Smooth muscle cell (in vitro differentiated cells): Measurements from ENCODE around the gene KCNK10. TPM values are rescaled to one million over a fixed set of nuclear protein-coding genes. Genes with fewer than 3 reads are reported as not detected.

Experiments
- DNase-seq: peaks from one replicate; lab custom pipeline; 2025; ENCODE audit not compliant: unreplicated experiment; lab: John Stamatoyannopoulos, UW
- H2AFZ ChIP-seq: fragments of 200-600 bp; sonication (generic); 2 replicates; pipeline ENCODE4 v1.6.0; 2016; ENCODE audit warnings: antibody characterized with exemption, low read depth, mild to moderate bottlenecking
- H3F3A ChIP-seq: fragments of 200-600 bp; sonication (generic); 2 replicates; pipeline ENCODE4 v1.6.0; 2017; ENCODE audit warnings: antibody characterized with exemption, low read depth
- H3K27ac ChIP-seq: fragments of 200-600 bp; sonication (generic); 2 replicates; pipeline ENCODE4 v1.5.1; 2016; ENCODE audit warnings: low read depth, mild to moderate bottlenecking
- H3K27me3 ChIP-seq: fragments of 200-600 bp; sonication (generic); 2 replicates; pipeline ENCODE4 v1.6.1; 2016; ENCODE audit warnings: low read depth, mild to moderate bottlenecking
- H3K36me3 ChIP-seq: fragments of 200-600 bp; sonication (generic); 2 replicates; pipeline ENCODE4 v1.5.1; 2016; ENCODE audit warnings: low read depth
- H3K4me1 ChIP-seq: fragments of 200-600 bp; sonication (generic); 2 replicates; pipeline ENCODE4 v1.5.1; 2016; ENCODE audit warnings: low read depth
- H3K4me2 ChIP-seq: fragments of 200-600 bp; sonication (generic); 2 replicates; pipeline ENCODE4 v1.6.0; 2016; ENCODE audit warnings: mild to moderate bottlenecking
- H3K4me3 ChIP-seq: fragments of 200-600 bp; sonication (generic); 2 replicates; pipeline ENCODE4 v1.5.1; 2016; ENCODE audit warnings: mild to moderate bottlenecking
- H3K79me2 ChIP-seq: fragments of 200-600 bp; sonication (generic); 2 replicates; pipeline ENCODE4 v1.6.0; 2016; ENCODE audit warnings: low read depth, mild to moderate bottlenecking
- H3K9ac ChIP-seq: fragments of 200-600 bp; sonication (generic); 2 replicates; pipeline ENCODE4 v1.6.0; 2016; ENCODE audit warnings: low read depth
- H3K9me3 ChIP-seq: fragments of 200-600 bp; sonication (generic); replicated peaks from 2 replicates; pipeline ENCODE4 v1.5.1; 2016; ENCODE audit warnings: low read depth
- H4K20me1 ChIP-seq: fragments of 200-600 bp; sonication (generic); 2 replicates; pipeline ENCODE4 v1.6.0; 2016; ENCODE audit warnings: low read depth
- CTCF ChIP-seq: fragments of 200-600 bp; sonication (generic); IDR thresholded peaks from 2 replicates; pipeline ENCODE4 v1.5.1; 2017; ENCODE audit warnings: borderline replicate concordance, mild to moderate bottlenecking, antibody characterized with exemption; ENCODE audit not compliant: insufficient read depth, poor library complexity, severe bottlenecking
- WGBS: methylation state at CpG from one replicate; pipeline ENCODE4 v1.1.7; 2016; ENCODE audit warnings: low lambda C conversion rate; 5-methylcytosine and 5-hydroxymethylcytosine counted together
- polyA plus RNA-seq: library from polyadenylated mRNA; unstranded; fragments of >200 nt; fragmentation: Nextera tagmentation; extraction: Ambion mirVana; gene quantifications from 2 replicates; pipeline ENCODE4 v1.2.1, GENCODE V29; 2016
- total RNA-seq: library from RNA; depleted of rRNA; stranded (reverse); fragments of >200 nt; gene quantifications from 2 replicates; pipeline ENCODE4 v1.2.3, GENCODE V29; 2014

The KCNK10 gene
- total and polyA plus RNA-seq, 2 experiments from 2014 or later: not detected

DNA sequence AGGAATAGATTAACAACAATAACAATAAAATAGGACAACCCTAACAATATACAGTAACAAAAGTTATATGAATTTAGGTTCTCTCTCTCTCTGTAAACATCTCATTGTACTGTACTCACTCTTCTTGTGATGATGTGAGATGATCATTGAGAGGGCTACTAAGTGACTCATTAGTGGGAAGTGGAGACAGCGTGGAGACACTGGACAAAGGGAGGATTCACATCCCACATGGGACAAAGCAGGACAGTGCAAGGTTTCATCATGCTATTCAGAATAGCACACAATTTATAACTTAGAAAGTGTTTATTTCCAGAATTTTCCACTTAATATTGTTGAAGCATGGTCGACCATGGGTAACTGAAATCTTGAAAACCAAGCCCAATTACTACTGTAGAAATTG, 36.4 kb upstream of the KCNK10 start:
- no peaks in the 10 kb centered on the region for H3K9me3 ChIP-seq
- 74% methylated on average over 2 of the region's 2 CpGs for WGBS
- TF ChIP-seq CTCF: no peak
- no peak for DNase-seq
- H4K20me1 ChIP-seq: no peaks in the 10 kb centered on the region
- H3K36me3 ChIP-seq: no peaks in the 10 kb centered on the region
- H3K4me2 ChIP-seq: no peak overlapping the region
- no peaks in the 10 kb centered on the region for H3F3A ChIP-seq
- H3K79me2 ChIP-seq: no peaks in the 10 kb centered on the region
- no peak overlapping the region for H3K4me3 ChIP-seq
- H3K9ac ChIP-seq: no peak overlapping the region
- no peak overlapping the region for H3K27ac ChIP-seq
- H3K27me3 ChIP-seq: no peaks in the 10 kb centered on the region
- H3K4me1 ChIP-seq: peaks cover 26% of the 10 kb centered on the region
- no peak overlapping the region for H2AFZ ChIP-seq

DNA sequence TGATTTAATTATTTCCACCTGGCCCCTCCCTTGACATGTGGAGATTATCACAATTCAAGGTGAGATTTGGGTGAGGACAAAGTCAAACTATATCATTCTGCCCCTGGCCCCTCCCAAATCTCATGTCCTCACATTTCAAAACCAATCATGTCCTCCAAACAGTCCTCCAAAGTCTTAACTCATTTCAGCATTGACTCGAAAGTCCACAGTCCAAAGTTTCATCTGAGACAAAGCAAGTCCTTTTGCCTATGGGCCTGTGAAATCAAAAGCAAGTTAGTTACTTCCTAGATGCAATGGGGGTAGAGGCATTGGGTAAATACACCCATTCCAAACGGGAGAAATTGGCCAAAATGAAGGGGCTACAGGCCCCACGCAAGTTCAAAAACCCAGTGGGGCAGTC, 31.3 kb upstream of the KCNK10 start:
- Histone ChIP-seq H3K79me2 (no peaks in the 10 kb centered on the region), H3K27ac (no peak overlapping the region), H3K9me3 (no peaks in the 10 kb centered on the region), H3K4me1 (peaks cover 3% of the 10 kb centered on the region), H3K36me3 (no peaks in the 10 kb centered on the region), H3K9ac (no peak overlapping the region), H3K27me3 (no peaks in the 10 kb centered on the region), H4K20me1 (no peaks in the 10 kb centered on the region), H3F3A (no peaks in the 10 kb centered on the region), H2AFZ (no peak overlapping the region), H3K4me3 (no peak overlapping the region), H3K4me2 (no peak overlapping the region)
- no peak for DNase-seq
- TF ChIP-seq CTCF: no peak
- WGBS: 87% methylated on average over 3 of the region's 3 CpGs

GRCh38 chr14:88352698-88353097, 29.6 kb upstream of the KCNK10 start:
- Histone ChIP-seq H3K9me3 (no peaks in the 10 kb centered on the region), H3K4me2 (no peak overlapping the region), H3K4me3 (no peak overlapping the region), H3K36me3 (no peaks in the 10 kb centered on the region), H3K27ac (no peak overlapping the region), H3K27me3 (no peaks in the 10 kb centered on the region), H3K9ac (no peak overlapping the region), H4K20me1 (no peaks in the 10 kb centered on the region), H2AFZ (no peak overlapping the region), H3K4me1 (peaks cover 3% of the 10 kb centered on the region), H3F3A (no peaks in the 10 kb centered on the region), H3K79me2 (no peaks in the 10 kb centered on the region)
- DNase-seq: no peak
- no peak for TF ChIP-seq CTCF
- 75% methylated on average over 3 of the region's 3 CpGs for WGBS

DNA sequence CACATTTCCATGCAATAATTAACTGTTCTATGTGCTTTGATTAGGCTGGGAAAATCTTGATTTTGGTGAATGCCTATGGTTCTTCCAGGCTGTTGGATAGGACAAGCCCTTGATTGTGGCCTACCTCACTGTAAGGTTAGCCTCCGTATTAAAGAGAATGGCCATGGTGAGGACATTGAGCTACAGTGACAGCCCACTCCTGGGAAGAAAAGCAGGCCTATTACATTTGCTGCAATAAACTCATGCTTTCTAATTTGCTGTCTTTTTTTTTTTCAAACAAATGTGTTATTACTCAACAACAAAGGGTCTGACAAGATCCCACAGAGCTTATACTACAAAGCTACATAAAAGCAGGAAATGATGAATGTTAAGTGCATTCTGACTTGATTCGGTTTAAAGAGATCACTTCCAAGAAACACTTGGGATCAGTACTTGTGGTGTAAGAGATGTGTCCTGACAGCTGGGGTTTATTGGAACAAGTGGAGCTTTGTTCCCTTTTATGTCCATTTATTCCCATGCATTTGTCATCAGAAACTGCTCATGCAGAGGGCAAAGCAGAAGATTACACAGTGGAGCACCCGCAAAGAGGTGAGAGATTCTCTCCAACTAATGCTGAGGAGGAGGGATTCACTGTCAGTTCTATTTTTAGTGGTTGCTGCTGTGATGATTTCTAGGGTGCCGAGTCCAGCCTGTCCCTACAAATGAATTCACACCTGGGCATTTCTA, 29.1 kb upstream of the KCNK10 start:
- 38% methylated on average over 4 of the region's 4 CpGs for WGBS
- no peak for TF ChIP-seq CTCF
- no peaks in the 10 kb centered on the region for H4K20me1 ChIP-seq
- no peaks in the 10 kb centered on the region for H3K36me3 ChIP-seq
- no peak overlapping the region for H3K9ac ChIP-seq
- H3K4me1 ChIP-seq: peaks cover 3% of the 10 kb centered on the region
- H3K9me3 ChIP-seq: no peaks in the 10 kb centered on the region
- no peak for DNase-seq
- no peaks in the 10 kb centered on the region for H3K79me2 ChIP-seq
- no peak overlapping the region for H3K27ac ChIP-seq
- no peak overlapping the region for H3K4me3 ChIP-seq
- no peaks in the 10 kb centered on the region for H3K27me3 ChIP-seq
- no peak overlapping the region for H3K4me2 ChIP-seq
- no peaks in the 10 kb centered on the region for H3F3A ChIP-seq
- H2AFZ ChIP-seq: no peak overlapping the region
